GM12891 (cell line): ENCODE measurements around the gene SHC3.

Experiments used
- POLR2A ChIP-seq: IDR thresholded peaks from 2 replicates; pipeline ENCODE4 v1.6.1; 2011; ENCODE audit warnings: low read depth, low read length, control low read depth
- POU2F2 ChIP-seq: IDR thresholded peaks from 2 replicates; pipeline ENCODE4 v1.6.1; 2011; ENCODE audit warnings: low read depth, mild to moderate bottlenecking, control low read depth, low read length, moderate library complexity
- TAF1 ChIP-seq: IDR thresholded peaks from 2 replicates; pipeline ENCODE4 v1.6.1; 2011; ENCODE audit warnings: low read depth, low read length, control low read depth

DNA sequence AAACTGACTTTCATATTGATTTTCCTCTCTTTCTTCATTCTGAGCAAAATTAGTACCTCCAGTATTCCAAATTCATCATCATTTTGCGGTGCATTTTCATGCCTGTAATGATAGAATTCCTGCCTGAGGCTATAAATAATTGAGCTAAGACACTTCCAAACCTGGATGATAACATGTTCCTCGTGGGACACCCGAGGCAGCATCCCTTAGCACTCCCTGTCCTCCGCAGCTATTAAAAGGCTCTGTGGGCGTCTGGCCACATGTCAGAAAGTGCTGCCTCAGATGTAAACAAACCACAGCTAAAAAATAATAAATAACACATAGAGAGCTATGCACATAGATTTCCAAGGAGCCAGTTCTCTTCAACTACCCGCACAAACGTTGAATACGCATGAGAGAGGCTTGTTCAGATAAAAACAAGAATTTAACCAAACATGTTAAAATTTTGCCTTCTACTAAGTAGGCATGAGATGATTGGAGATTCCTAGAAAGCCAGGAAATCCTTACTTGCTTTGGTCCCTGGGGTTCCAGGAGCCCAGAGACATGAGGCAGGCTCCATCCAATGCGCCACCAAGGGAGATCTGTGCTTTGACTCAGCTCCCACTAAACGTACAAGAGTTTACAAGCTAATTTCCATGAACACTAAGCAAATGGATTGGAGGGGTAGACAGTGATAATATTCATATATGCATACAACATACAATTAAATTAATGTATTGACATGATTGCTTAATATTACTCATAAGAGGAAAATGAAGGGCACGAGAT, 82.7 kb downstream of the SHC3 start:
- TF ChIP-seq POLR2A = no peak
- TF ChIP-seq TAF1 = no peak
- TF ChIP-seq POU2F2 = no peak
